GM21737 (cell line): ENCODE measurements around the gene ZNF571.

Source experiments
- ATAC-seq: cut with Tn5 transposase; IDR thresholded peaks from one replicate; pipeline ENCODE4 v1.9.1; 2021; ENCODE audit warnings: mild to moderate bottlenecking, moderate library complexity; ENCODE audit not compliant: unreplicated experiment

ZNF571 gene

DNA sequence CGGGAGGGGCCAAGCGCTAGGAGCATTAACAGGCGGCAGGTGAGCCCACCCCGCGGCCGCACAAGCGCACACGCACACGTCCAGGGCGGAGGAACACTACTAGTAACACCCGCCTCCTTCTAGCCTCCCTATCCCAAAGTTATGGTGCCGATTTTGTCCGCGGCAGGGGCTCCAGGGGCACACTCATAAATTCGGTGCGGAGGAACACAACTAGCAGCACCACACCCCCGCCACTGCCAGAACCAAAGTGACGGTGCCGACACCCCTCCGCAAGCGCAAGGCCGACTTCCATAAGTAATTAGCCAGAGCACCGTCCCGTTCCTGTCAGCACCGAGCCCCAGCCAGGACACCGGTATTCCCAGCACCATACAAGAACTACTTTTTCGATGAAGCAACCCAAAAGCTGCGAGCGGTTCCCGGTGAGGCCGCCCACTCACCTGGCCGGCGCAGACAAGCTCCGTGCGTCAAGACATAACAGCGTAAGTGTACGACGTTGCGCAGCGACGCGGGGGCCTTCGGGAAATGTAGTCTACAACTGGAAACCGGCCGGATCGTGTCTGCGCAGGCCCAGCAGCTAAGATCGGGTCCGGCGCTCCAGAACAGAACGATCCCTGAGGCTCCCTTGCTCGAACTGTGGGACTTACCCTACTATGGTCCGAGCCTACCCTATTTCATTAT is at the start of gene ZNF571, which contains the start of gene ZNF540:
ZNF571 (minus strand) TSS at position 489 of the 678 bp plus-strand sequence. CDS start 8,116 bp downstream, outside the sequence.
ZNF540 (plus strand) TSS at position 573 of the 678 bp plus-strand sequence. CDS start 3,572 bp downstream, outside the sequence.
- ATAC-seq, result peak; percentile 94

DNA sequence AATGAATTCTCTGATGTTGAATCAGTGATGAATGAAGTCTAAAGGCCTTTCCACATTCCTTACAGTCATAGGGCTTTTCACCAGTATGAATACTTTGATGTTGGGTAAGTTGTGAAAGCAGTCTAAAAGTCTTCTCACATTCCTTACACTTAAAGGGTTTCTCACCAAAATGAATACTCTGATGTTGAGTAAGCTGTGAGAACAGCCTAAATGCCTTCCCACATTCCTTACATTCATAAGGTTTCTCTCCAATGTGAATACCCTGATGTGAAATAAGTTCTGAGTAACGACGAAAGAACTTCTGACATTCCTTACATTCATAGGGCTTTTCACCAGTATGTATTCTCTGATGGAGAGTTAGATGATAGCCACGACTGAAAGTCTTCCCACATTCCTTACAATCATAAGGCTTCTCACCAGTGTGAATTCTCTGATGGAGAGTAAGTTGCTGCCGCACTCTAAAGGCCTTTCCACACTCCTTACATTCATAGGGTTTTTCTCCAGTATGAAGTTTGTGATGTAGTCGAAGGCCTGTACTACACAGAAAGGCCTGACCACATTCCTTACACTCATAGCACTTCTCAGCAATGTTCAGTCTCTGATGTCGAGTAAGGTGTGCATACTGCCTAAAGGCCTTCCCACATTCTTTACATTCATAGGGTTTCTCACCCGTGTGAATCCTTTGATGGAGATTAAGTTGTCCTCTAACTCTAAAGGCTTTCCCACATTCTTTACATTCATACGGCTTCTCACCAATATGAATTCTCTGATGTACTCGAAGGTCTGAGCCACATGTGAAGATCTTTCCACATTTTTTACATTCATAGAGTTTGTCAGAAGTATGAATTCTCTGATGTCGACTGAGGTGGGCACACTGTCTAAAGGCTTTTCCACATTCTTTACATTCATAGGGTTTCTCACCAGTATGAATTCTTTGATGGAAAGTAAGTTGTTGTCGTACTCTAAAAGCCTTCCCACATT is 40.8 kb upstream of the ZNF571 start:
- ATAC-seq, result no peak

DNA sequence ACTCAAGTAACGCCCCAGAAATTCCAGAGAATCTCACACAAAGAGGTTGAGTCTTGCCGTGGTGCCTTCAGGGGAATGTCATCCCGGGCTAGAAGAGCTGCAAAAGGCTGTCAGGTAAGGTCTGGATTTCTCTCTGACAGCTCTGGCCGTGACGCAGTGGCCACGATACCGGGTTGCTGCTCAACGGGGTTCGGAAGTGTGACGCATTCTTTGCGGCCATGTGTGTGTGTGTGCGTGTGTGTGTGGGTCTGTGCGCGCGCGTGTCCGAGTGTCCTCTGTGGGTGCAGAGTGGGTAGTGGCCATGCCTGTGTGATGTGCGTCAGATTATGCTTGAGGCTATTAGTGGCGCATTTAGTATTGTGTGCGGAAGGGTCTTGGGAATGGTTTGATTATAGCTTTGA is 390 bp upstream of the ZNF571 start:
- ATAC-seq, result peak; percentile 27

DNA sequence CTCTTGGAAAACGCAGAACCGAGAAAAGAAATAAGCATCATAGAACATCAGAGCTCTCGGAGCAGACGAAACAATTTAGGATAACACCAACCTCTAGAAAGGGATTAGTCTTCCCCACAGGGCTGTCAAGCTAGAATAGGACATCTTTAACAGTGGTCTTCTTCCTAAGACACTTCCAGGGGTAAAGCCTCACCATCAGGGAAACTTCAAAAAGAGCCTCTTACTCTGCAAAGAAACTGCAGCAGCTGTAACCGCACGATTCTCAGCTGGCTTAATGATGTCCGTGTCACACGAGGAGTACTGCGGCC is 642 bp downstream of the ZNF571 start:
- ATAC-seq, result peak; percentile 39

DNA sequence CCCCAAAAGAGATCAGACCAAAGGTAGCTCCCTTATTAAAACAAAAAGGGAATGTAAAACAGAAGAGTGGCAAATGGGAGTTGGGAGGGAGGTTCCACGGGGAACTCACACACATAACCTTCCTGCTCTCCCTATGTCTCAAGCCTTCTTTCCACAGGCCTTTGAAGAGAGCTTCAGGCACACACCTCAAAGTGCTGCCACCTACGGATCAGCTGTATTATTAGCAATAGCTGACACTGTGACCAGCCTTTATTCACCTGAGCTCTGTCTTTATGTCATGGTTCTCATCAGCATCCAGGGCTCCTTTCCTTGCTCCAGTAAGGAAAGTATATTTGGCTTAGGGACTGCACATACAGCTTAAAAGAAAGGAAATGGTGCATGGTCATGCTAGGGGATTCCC is 11.3 kb downstream of the ZNF571 start:
- ATAC-seq, result no peak

DNA sequence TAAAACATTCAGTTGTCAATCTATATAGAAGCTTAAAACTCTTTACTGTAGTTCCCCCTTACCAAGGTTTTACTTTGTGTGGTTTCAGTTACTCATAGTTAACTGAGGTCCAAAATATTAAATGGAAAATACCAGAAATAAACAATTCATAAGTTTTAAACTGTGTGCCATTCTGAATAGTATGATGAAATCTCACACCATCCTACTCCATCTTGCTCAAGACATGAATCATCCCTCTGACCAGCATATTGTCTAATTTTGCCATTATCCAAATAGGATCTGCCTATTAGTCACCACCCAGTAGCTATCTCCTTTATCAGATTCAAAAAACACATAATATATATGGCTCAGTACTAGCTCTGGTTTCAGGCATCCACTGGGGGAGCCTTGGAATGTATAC is 22.4 kb downstream of the ZNF571 start:
- ATAC-seq, result no peak

DNA sequence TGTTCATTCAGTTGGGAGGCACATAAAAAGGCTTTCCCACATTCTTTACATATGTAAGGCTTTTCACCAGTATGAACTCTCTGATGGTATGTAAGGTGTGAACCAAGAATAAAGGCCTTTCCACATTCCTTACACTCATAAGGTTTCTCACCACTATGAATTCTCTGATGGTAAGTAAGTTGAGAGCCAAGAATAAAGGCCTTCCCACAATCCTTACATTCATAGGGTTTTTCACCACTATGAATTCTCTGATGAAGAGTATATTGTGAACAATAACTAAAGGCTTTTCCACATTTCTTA is 29.3 kb downstream of the ZNF571 start:
- no peak for ATAC-seq

DNA sequence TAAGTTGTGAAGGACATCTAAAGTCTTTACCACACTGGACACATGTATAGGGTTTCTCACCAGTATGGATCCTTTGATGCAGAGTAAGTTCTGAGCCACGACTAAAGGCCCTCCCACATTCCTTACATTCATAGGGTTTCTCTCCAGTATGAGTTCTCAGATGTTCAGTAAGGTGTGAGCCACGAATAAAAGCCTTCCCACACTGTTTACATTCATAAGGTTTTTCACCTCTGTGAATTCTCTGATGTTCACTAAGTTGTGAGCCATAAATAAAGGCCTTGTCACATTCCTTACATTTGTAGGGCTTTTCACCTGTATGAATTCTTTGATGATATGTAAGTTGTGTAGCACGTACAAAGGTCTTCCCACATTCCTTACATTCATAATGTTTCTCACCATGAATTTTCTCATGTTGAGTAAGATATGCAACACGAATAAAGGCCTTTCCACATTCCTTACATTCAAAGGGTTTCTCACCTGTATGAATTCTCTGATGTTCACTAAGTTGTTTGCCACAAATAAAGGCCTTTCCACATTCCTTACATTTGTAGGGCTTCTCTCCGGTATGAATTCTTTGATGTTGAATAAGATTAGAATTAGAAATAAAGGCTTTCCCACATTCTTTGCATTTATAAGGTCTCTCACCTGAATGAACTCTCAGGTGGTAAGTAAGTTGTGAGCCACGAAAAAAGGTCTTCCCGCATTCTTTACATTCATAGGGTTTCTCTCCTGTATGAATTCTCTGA is 29.8 kb downstream of the ZNF571 start:
- ATAC-seq, result no peak

DNA sequence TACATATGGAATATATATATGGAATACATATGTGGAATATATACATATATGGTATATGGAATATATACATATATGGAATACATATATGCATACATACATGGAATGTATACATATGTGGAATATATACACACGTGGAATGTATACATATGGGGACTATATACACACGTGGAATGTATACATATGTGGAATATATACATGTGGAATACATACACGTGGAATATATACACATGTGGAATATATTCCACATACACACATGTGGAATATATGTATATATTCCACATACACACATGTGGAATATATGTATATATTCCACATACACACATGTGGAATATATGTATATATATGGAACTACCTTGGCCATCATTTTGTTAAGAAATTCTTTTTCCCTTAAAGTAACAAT is 31.1 kb downstream of the ZNF571 start:
- no peak for ATAC-seq

DNA sequence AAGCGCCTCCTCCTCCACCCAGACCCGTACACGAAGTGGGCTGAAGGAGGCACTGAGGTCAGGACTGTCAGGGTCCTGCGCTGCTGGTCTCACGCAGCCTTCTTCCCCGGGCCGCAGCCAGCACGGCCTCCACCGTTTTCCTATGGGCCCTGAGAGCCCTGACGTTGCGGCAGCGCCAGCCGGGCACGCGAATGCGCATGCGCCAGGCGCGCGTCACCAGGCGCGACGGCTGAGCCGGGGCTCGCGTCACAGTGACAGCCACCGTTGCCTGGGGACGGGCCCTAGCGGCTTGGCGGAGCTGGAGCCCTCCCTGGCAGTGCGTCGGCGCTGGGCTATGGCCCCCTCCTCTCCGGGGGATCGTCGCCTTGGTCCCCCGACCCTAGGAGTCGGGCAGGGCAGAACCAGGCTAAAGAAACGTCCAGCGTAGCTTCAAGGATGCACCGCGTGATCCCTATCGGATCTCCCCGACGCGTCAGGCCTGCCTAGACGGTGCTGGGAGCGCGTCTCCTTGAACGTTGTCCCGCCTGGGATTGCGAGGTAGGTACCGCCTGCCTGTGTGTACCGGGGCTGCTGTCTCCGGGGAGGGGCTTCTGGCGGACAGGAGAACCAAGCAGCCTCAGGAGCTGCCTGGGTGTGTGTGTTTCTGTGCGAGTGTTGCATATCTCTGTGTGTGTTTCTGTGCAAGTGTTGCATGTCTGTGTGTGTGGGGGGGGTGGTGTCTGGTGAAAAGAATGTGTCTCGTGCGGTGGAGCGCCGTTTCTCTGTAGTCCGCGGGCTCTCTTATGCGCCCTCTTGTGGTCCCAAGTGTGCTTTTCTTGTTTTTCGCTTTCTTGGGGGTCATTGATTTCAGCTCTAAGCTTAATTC is 43.2 kb downstream of the ZNF571 start:
- ATAC-seq, result no peak

DNA sequence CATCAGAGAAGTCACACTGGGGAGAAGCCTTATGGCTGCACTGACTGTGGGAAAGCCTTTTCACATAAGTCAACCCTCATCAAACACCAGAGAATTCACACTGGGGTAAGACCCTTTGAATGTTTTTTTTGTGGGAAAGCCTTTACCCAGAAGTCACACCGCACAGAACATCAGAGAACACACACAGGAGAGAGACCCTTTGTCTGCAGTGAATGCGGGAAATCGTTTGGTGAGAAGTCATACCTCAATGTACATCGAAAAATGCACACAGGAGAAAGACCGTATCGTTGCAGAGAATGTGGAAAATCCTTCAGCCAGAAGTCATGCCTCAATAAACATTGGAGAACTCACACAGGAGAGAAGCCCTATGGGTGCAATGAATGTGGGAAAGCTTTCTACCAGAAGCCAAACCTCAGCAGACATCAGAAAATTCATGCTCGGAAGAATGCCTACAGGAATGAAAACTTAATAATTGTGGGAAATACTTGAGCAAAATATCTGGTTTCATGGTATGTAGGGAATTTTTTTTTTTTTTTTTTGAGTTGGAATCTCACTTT is 57.1 kb downstream of the ZNF571 start:
- no peak for ATAC-seq

DNA sequence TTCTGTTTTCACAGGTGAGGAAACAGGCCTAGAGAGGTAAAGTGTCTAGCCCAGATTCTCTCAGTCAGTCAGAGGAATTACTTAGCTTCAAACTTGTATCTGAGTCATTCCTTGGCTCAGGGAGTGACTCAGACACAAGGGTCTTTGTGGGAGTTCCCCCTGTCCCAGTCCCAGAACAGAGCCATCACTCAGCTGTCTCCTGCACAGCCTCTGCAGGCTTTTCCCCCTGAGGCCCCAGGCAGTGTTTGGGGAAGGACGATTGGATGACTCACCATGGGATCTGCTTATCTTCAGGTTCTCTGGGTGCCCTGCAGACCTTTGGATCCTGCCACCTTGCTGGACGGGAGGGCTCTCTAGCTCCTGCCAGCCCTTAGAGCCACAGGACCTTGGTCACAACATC is 74.7 kb downstream of the ZNF571 start:
- ATAC-seq, result no peak
